GM21737 (cell line): ENCODE measurements around the gene ATF7.
"Not testable (repeated sequence)": the region's sequence is repeated elsewhere in the genome, so short reads cannot be mapped to it uniquely, and the experiment has no call there.

Experiments
- ATAC-seq: cut with Tn5 transposase; IDR thresholded peaks from one replicate; pipeline ENCODE4 v1.9.1; 2021; ENCODE audit warnings: mild to moderate bottlenecking, moderate library complexity; ENCODE audit not compliant: unreplicated experiment

The ATF7 gene

DNA sequence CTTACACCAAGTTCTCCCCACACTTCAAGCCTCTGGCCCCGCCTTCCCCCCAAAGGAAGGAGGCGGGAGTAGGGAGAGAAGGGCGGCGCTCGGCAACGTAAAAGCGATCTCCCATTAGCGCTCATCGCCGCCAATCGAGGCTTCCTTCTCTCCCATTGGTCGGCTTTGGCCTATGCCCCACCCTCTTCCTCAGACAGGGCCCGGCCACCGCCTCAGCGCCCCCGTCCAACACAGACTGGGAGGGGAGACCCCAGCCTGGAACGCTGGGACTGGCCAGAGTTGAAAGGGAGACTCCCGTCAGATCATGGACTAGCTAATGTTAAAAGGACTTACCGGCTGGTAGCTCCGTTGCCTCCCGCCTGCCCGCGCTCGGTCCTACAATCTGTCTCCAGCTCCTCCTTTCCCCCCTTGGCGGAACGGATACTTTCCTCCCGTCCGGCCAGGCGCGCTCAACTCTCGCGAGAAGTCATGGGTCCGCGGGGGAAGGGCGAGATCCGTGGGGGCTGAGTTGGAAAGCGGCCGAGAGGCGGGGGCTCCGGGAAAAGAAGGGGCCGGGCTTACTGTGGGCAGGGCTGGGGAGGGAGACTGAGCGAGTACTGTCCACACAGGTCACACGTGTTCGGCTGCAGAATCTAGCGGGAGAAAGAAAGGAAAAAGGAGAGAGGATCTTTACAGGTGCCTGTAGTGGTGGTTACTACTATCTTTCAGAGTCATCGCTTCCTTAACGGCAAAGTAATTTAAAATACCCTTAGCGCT, at the start of gene ATF7:
ATF7 (minus strand) TSS at position 437 of the 756 bp plus-strand sequence. CDS start 25,382 bp downstream, outside the sequence.
- peak; percentile 92 for ATAC-seq

DNA sequence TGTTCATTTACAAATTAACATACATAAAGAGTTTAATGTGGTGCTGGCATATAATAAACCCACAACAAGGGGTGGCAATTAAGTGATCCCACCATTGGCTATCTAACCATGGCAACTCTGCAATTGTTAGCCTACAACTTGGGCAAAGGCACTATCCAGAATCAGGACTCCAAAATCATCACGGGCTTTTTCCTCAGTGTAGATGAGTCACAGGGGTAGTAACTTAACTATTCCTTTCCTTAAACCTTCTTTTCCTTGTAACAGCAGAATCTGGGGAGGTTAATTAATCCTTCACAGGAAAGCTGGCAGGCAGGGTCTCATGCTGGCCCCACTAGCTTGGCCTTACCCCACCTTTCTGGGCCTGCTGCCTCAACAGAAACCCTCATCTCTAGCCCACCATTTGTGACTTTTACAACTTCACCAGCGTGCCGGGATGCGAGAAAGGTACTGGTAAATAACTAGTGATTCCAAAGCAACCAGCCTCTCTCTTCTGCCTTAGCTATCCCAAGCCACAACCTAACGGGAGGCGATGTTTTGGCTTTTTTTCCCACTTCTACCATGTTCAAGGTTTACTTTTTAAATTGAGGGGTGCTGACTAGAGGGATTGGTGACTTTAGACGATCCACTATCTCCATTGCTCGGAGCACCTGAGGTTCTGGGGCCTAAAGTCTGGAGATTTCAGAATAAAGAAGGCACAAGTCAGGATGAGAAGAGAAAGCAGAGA, 49.0 kb upstream of the ATF7 start:
- ATAC-seq = no peak

DNA sequence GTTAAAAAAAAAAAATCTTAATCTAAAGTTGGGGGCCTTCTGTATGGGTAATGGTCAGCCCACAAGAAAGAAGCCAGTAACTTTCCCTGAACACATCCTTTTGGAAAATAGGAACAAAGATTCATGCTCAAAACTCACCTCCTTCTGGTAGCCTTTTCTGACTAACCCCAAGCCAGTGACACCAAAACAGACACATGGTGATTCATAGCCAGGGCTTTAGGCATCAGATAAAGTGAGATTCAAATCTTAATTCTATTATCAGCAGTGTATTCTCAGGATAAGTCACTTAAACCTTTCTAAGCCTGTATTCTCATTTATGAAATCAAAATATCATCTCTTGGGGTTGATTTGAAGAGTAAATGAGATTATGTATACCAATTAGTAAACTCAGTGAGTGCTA, 44.8 kb upstream of the ATF7 start:
- no peak for ATAC-seq

GRCh38 chr12:53670308-53670707, 44.1 kb upstream of the ATF7 start:
- no peak for ATAC-seq

GRCh38 chr12:53667080-53667479, 40.9 kb upstream of the ATF7 start:
- ATAC-seq = no peak

GRCh38 chr12:53664936-53665335, 38.8 kb upstream of the ATF7 start:
- ATAC-seq = no peak

- ATAC-seq = no peak
Measured at GRCh38 chr12:53664191-53664590, 38.0 kb upstream of the ATF7 start.

DNA sequence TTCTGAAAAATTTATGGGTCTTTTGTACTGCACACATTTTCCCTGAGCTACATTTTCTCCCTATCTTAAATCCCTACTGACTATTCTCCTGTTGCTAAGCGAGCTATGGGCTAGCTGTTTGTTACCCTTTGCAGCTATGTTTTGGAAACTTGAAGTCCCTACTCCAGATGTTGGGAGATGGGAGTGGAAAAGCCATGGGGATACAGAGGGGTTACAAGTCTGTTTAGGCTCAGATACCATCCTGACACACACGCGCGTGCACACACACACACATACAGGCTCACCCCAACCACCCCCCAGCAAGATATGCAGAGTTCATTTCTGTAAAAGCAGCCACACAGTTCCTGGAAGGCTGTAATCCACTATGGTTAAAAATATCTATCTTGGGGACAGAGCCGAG, 33.9 kb upstream of the ATF7 start:
- ATAC-seq = no peak

- no peak for ATAC-seq
Measured at GRCh38 chr12:53659571-53659981, 33.4 kb upstream of the ATF7 start.

- ATAC-seq = no peak
Measured at GRCh38 chr12:53659011-53659551, 32.9 kb upstream of the ATF7 start.

DNA sequence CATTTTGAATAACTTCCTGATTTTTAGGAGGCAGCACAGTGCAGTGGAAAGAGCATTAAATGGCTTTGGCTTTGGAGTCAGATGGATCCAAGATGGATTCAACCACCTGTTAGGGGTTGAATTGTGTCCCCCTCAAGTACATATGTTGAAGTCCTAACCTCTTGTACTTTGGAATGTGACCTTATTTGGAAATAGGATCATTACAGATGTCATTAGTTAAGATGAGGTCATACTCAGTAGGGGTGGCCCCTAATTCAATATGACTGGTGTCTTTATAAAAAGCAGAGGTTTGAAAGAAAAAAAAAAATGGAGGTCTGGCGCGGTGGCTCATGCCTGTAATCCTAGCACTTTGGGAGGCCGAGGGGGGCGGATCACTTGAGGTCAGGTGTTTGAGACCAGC, 30.9 kb upstream of the ATF7 start:
- ATAC-seq = no peak

- ATAC-seq = no peak
Measured at GRCh38 chr12:53653595-53653994, 27.4 kb upstream of the ATF7 start.

- ATAC-seq = no peak
Measured at GRCh38 chr12:53652366-53652765, 26.2 kb upstream of the ATF7 start.

GRCh38 chr12:53651737-53652136, 25.6 kb upstream of the ATF7 start:
- ATAC-seq = no peak

GRCh38 chr12:53646300-53646699, 20.1 kb upstream of the ATF7 start:
- ATAC-seq = not testable (repeated sequence)

GRCh38 chr12:53645165-53645564, 19.0 kb upstream of the ATF7 start:
- ATAC-seq = no peak

DNA sequence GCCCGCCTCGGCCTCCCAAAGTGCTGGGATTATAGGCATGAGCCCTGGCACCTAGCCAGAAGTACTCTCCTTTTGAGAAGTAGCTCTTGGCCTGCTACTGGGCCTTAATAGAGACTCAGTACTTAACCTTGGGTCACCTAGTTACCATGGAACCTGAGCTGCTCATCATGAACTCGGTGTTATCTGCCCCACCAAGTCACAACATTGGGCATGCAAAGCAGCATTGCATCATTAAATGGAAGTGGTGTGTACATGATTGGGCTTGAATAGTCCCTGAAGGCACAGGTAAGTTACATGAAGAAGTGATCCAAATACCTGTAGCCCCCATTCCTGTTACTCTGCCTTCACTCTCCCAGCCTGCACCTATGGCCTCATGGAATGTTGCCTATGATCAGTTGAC, 18.0 kb upstream of the ATF7 start:
- ATAC-seq = no peak

- ATAC-seq = no peak
Measured at GRCh38 chr12:53643232-53643979, 17.2 kb upstream of the ATF7 start.

- no peak for ATAC-seq
Measured at GRCh38 chr12:53638057-53638456, 11.9 kb upstream of the ATF7 start.

- no peak for ATAC-seq
Measured at GRCh38 chr12:53636641-53637040, 10.5 kb upstream of the ATF7 start.

GRCh38 chr12:53635708-53636107, 9.5 kb upstream of the ATF7 start:
- ATAC-seq = not testable (repeated sequence)
